Measurements from ENCODE around the gene ARID3C.
A peak's percentile ranks its signal among the peaks of the same experiment; 100 is the strongest.

The ARID3C gene, protein sequence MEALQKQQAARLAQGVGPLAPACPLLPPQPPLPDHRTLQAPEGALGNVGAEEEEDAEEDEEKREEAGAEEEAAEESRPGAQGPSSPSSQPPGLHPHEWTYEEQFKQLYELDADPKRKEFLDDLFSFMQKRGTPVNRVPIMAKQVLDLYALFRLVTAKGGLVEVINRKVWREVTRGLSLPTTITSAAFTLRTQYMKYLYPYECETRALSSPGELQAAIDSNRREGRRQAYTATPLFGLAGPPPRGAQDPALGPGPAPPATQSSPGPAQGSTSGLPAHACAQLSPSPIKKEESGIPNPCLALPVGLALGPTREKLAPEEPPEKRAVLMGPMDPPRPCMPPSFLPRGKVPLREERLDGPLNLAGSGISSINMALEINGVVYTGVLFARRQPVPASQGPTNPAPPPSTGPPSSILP

DNA sequence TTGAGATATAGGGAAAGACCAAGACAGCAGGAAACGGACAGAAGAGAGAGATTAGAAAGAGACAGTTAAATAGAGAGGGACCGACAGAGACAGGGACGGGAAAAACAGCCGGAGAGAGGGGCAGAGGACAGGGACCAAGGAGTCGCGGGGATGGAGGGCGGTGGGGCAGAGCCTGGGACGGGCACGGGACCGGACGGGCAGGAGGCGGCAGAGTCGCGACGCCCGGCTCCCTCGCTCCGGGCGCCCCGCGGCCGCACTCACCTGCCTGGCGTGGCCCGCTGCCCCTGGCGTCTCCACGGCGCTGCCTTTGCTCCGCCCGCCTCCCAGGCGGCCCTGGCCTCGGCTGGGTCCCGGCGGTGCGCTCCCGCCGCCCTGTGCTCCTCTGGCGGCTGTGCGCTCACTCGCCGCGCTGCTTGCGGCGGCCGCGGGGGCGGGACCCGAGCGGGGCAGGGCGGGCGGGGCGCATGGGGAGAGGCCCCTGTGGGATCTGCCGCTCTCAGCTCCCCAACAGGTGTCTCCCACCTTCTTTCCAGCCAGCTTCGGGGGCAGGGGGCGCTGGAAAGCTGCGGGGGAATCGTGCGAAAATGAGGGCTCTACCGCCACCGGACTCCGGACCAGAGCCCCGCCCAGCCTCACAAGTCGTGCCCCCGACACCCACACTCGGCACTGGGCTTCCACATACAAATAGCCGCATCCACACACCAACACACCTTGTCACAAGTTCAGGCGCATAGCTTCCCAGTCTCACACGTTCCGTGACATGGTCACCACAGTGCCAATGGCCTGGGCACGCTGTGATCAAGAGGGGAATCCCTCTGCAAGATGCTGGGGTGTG is at the start of gene ARID3C:
Gene ARID3C (minus strand): TSS at position 411 of the 835 bp plus-strand sequence. CDS start 1,052 bp downstream, outside the sequence.
- DNase-seq, result no peak

- DNase-seq, result no peak
Measured at GRCh38 chr9:34675869-34676268, 47.0 kb upstream of the ARID3C start.

DNA sequence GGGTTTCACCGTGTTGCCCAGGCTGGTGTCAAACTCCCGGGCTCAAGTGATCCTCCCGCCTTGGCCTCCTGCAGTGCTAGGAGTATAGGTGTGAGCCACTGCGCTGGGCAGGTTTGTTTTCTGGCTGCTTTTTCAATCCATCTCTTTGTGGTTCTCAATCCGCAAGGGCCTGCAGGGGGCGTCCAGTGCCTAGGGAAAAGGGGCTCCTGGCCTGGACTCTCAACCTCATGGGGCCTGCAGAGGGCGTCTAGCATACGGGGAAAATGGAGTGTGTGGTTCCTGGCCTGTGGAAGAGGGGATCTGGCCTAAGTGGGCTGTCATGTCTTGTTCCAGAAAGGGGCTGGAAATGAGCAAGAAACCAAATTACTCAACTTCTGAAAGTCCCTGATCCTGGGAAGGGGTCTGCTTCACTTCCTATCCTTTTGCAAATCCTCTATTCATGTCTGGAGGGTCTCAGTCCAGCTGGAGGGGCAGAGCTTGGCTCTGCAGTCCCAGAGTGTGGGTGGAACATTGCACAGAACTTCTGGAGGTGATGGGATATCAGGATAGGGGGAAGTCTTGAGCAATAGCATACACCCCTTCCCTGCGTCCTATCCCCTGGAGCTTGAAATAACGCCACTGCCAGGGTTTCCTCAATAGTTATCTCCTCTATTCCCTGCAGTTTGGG is 46.3 kb upstream of the ARID3C start:
- DNase-seq, result peak; percentile 30

GRCh38 chr9:34674440-34674839 is 45.6 kb upstream of the ARID3C start:
- no peak for DNase-seq

DNA sequence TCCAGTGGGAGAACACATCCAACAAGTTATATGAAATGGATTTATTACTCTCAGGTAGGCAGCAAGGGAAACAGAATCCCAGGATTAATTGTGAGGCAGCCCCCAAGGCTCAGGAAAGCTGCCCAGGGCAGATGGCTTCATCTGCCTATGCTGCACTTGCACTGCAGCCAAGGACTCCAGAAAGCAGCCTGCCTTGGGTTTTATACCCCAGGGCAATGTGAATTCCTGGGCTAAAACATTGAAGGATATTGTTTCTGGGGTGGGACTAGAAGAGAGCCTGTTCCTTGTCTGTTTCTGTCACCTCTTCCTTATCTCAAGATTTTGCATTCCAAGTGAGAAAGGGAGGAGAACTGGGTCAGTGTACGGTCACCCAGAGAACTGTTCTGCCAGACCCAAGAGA is 42.4 kb upstream of the ARID3C start:
- no peak for DNase-seq

DNA sequence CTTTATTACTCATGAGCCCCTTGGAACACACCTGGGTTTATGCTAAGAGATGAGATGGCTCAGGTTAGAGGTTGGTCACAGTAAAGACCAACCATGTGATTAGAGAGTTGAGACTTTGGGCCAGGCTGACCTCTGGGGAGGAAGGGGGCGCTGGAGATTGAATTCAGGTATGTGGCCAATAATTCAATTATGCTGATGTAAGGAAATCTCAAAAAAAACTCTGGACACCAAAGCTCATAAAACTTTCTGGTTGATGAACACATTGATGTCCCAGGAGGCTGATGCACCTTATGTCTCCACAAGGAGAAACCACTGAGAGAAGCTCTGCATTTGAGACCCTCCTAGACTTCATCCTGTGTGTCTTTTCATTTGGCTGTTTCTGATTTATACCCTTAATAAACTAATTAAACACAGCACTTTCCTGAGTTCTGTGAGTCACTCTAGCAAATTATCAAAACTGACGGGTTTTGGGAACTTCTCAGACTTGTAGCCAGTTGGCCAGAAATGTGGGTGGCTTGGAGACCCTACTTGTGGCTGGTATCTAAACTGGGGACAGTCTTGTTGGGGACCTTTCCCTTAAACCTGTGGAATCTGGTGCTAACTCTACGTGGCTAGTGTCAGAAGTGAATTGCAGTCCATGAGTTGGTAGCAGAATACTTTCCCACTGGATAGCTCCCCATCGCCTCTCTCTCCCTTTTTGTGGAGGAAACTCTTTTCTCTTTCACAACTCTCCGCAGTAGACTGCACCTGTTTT is 41.1 kb upstream of the ARID3C start:
- no peak for DNase-seq

DNA sequence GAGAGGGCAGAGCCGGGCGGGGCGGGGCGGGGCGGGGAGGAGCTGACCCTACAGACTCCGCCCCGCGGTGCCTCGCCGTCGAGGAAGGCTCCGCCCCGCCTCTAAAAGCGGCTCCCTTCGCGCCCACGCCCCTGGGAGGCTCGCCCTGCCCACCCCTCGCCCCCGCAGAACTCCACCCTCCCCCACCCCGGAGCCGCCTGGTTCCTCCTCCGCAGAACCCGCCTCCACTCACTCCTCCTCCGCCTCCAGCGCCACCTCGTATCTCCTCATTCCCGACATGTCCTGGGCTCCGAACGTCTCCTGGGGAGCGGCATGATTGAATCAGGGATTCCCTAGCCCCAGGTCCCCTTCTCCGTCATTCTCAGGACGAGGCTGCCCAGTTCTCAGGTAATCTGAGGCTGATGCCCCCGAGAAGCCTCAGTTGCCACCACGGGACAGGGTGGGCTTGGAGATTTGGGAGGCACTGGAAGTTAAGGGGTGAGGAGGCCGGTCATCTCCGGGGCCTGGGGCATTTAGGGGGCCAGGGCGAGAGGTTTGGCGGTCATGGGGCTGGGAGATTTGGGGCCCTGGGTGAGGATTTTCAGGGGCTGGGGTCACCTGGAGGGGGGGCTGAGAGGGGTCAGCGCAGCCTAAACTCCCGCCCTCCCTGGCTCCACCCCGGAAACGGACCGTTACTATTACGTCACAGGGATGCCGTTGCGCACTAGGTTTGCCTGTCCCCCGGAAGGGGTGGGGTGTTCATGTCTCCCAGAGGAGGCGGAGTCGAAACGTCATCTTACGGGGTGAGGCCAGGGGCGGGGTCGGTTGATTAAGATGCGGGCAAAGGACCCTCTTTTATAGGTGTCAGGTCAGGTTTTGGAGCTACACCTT is 36.8 kb upstream of the ARID3C start:
- DNase-seq, result peak; percentile 87

DNA sequence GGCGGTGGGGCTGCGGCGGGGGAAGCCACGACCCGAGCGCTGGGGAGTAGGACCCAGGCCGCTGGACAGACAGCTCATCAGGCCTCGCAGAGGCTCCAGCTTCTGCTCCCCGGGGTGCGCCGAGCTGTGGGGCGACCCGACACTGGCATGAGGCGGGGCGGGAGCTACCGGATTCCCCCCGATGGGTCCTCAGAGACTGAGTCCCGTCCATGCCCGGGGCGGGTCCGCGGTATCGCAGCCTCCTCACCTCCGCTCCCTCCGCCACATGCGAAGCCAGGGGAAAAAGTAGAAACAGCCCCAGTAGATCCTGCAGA is 36.2 kb upstream of the ARID3C start:
- DNase-seq, result no peak

DNA sequence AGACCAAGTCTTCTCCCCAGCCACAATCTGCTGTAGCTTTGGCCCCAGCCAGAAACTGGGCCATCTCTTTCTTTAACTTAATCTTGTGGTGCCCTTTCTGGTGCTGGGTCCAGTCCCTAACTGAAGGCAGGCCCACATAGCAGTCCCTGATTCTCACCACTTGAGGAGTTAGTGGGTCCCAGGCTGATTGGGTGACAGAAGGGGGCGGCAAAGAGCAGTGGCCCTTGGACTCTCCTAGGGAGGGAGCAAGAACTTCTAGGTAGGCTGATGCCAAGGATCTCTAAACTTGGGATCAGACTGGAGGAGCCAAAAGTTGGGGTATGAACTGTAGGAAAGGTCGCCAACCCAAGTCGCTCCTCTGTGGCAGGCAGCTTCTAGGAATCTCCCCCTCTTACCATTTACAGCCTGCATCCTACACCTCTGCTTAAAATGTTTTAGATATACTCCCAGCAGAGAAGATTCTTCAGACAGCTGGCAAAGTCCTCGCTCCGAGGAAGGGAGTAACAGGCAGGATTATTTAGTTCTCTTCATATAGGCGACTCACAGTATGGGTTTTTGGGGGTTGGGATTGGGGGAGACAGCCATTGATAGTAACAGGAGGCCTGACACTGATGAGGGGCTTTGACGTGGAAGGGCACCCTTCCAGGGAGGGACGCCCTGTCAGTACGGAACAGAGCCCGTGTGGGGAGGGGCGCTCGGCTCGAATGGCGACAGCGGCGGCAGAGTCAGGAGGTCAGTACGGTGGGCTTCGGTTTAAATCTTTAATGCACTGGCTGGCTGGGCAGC is 35.6 kb upstream of the ARID3C start:
- peak; percentile 59 for DNase-seq

- no peak for DNase-seq
Measured at GRCh38 chr9:34663303-34663605, 34.4 kb upstream of the ARID3C start.

GRCh38 chr9:34662526-34663302 is 33.8 kb upstream of the ARID3C start, which contains the start of gene CCL27:
Gene CCL27, minus strand, starts transcription at chr9:34662657. Its CDS starts 24 bp downstream, at chr9:34662633.
- no peak for DNase-seq

DNA sequence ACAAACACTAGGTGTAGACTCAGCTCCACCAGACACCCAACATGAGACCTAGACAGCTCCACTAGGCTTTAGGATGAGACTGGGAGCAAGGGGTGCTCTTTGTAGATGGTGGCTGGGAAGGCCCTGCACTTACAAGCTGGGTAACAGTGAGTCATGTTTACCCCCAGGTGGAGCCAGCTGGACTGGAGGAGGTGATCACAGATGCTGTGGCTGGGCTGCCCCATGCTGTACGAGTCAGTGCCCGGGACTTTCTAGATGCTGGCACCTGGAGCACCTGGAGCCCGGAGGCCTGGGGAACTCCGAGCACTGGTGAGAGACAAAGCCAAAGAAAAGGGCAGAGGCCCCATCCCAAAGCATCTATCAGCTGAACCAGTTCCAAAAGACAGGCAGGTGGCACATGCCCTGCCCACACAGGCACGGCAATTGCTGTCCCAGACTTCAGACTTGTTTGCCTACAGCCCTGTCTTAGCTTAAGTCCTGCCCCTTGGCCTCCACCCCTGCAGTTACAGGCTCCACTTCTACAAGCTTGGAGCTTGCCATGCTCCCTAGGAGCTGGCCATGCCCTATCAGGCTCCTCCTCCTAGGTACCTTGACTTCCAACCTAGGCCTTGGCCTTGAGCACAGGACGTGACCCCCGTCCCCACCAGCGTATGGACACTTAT is 30.9 kb upstream of the ARID3C start:
- DNase-seq, result no peak

DNA sequence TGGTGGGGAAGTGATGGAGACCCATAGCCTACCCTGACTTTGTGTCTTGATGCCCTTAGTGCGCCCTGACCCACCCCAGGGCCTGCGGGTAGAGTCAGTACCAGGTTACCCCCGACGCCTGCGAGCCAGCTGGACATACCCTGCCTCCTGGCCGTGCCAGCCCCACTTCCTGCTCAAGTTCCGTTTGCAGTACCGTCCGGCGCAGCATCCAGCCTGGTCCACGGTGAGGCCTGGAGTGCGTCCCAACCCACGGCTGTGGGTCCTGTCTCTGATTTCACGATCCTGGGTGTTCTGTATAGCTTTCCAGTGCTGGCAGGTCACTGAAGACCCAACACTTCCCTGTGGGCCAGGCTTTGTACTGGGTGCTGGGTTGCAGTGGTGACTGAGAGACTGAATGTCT is 29.6 kb upstream of the ARID3C start:
- DNase-seq, result no peak

GRCh38 chr9:34656992-34657391 is 28.1 kb upstream of the ARID3C start:
- no peak for DNase-seq

DNA sequence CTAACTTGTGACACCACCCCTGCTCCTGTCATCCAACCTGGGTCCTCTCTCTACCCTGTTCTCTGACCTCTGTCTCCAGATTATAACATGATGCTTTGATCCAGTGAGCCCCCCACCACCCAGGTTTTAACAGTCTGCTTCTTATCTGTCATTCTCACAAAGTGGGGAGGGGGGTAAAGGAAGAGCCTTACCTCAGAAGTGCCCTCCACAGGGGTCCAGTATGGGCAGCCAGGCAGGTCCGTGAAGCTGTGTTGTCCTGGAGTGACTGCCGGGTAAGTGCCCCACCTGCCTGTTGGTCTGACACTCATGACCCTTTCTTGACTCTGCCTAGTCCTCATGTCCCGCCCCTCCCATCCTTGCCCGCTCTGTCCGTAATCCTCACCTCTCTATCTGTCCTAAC is 26.5 kb upstream of the ARID3C start:
- DNase-seq, result no peak

DNA sequence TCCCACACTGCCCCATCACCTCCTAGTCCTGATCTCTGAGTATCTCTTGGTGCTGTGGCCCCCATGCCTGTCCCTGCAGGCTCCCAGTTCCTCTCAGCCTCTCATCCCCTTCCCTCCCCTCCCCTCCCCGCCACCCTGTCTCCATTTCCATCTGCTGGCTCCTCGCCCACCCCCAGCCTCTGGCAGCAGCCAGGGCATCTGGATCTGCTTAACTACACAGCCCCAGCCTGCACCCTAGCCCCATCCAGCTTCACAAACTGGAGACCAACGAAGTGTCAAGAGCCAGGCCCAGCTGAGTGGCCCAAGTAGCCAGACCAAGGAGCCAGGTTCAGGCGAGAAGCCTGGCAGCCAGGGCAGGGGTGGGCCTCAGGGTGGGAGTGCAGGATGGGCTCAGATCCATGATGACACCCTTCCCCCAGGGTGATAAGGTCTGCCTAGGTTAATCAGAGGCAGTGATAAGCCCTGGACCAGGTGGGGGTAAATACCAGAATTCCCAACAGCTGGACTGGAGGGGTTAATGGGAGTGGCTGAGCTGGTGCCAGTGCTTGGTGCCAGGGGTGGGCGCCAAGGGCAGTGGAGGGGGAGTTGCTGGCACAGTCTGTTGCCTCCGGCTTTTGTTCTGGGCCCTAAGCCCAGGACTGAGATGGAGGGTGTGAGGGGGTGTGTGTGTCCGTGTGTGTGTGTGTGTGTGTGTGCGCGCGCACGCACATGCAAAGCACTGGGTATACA is 25.6 kb upstream of the ARID3C start:
- DNase-seq, result no peak

GRCh38 chr9:34653151-34654072 is 24.5 kb upstream of the ARID3C start:
- DNase-seq, result no peak

GRCh38 chr9:34652602-34653000 is 23.7 kb upstream of the ARID3C start:
- no peak for DNase-seq

All from activated CD4-positive, alpha-beta T cell treated with anti-CD3 and anti-CD28 coated beads for 1 hour (primary cell).